H1 (cell line): ENCODE results near the gene PSMA2. TPM values are rescaled to one million over a fixed set of nuclear protein-coding genes. Genes with fewer than 3 reads are reported as not detected.

ENCODE experiments used
- MAFK ChIP-seq: IDR thresholded peaks from 2 replicates; pipeline ENCODE4 v1.6.1; 2012; ENCODE audit warnings: low read depth, mild to moderate bottlenecking, improper control_type of control experiment, low read length
- TEAD4 ChIP-seq: IDR thresholded peaks from 2 replicates; pipeline ENCODE4 v1.6.1; 2012; ENCODE audit warnings: low read depth, low read length, inconsistent platforms, mixed read lengths
- polyA plus RNA-seq, 7 experiments: library from polyadenylated mRNA; depleted of rRNA in 3 of 7; stranded (reverse) in 5 of 7; unstranded in 2 of 7; fragments of >200 nt in 5 of 7; fragments of 200-250 nt in 2 of 7; gene quantifications; 1 replicate in 5 of 7; 2 replicates in 1 of 7; 4 replicates in 1 of 7; pipeline versions ENCODE4 v1.2.1 to v1.2.3, GENCODE V29; 2011 to 2013; ENCODE audit warnings: missing spikeins in 2 of 7, mixed read lengths in 2 of 7
- total RNA-seq: library from RNA; stranded (reverse); fragmentation: NEBNext Ultra II Directional; extraction: Animal tissue kit (Norgen Biotek cat#: 25700); gene quantifications from 2 replicates; pipeline ENCODE4 v1.2.1, GENCODE V29; 2021

PSMA2 gene
- total and polyA plus RNA-seq, 2 of the 8 experiments (the other 6 are each of a cell fraction or from before 2014, with no cell fraction given) = 211 to 259 TPM

- TF ChIP-seq TEAD4 (no peak), MAFK (no peak)
Measured at GRCh38 chr7:42934291-42934690, 2.3 kb upstream of the PSMA2 start (continued).
